Left lung (tissue), 10 donors: ENCODE results near the gene CMTM8. TPM values are rescaled to one million over a fixed set of nuclear protein-coding genes. Genes with fewer than 3 reads are reported as not detected.
A peak's percentile ranks its signal among the peaks of the same experiment; 100 is the strongest.
"Not testable (repeated sequence)": the region's sequence is repeated elsewhere in the genome, so short reads cannot be mapped to it uniquely, and the experiment has no call there.

Experiments used
- ATAC-seq: fragments of 200-7000 bp; cut with Tn5 transposase; one replicate; pipeline ENCODE4 v1.9.1; 2020; ENCODE audit warnings: moderate library complexity
- DNase-seq, 4 donors: peaks; one replicate each; pipeline ENCODE4 v3.0.0-alpha.2; 2013 to 2020
- H3K27ac ChIP-seq, 2 donors: fragments of 200-600 bp; sonication (generic) in 1 of 2; one replicate each; pipeline versions ENCODE4 v1.5.0 to v1.8.0; 2020 to 2021
- H3K27me3 ChIP-seq, 2 donors: fragments of 200-600 bp; sonication (generic) in 1 of 2; one replicate each; pipeline versions ENCODE4 v1.5.0 to v1.8.0; 2020 to 2021
- H3K36me3 ChIP-seq, 2 donors: fragments of 200-600 bp; sonication (generic) in 1 of 2; one replicate each; pipeline versions ENCODE4 v1.5.0 to v1.8.0; 2020 to 2021
- H3K4me1 ChIP-seq, 2 donors: fragments of 200-600 bp; one replicate each; pipeline ENCODE4 v1.8.0; 2021
- H3K4me3 ChIP-seq, 2 donors: fragments of 200-600 bp; sonication (generic) in 1 of 2; one replicate each; pipeline versions ENCODE4 v1.5.0 to v1.8.0; 2020 to 2021; ENCODE audit warnings: mild to moderate bottlenecking in 1 of 2
- H3K9me3 ChIP-seq, 2 donors: fragments of 200-600 bp; sonication (generic) in 1 of 2; one replicate each; pipeline versions ENCODE4 v1.5.0 to v1.8.0; 2020 to 2021
- intact Hi-C, 2 donors: fragments of 100-400 bp; cut with DNase I; formaldehyde crosslinking; loops; one replicate each; pipeline versions ENCODE4 v1.11.2 to v1.14.2; 2022
- polyA plus RNA-seq, 6 donors: library from polyadenylated mRNA; unstranded; fragments of 120-200 nt; gene quantifications; one replicate each; pipeline ENCODE4 v1.2.1, GENCODE V29; 2013; ENCODE audit not compliant: insufficient read length in 6 of 6
- total RNA-seq, 2 donors: library from RNA; stranded (reverse); fragmentation: NEBNext Ultra II Directional; extraction: Animal tissue kit (Norgen Biotek cat#: 25700); gene quantifications; one replicate each; pipeline ENCODE4 v1.2.1, GENCODE V29; 2021
- TF ChIP-seq, protein P1 (sequence below), 2 donors: fragments of 200-600 bp; sonication (generic) in 1 of 2; IDR thresholded peaks; one replicate each; pipeline versions ENCODE4 v1.5.0 to v1.8.0; 2021; ENCODE audit warnings: antibody characterized with exemption in 2 of 2
- donor health status: DM: no; HTN: yes; CAD: no.
- donor health status: DM: no; HTN: no; CAD: no.

The CMTM8 gene
- total and polyA plus RNA-seq, 8 donors: 12.0 to 20.0 (median 12.6) TPM

DNA sequence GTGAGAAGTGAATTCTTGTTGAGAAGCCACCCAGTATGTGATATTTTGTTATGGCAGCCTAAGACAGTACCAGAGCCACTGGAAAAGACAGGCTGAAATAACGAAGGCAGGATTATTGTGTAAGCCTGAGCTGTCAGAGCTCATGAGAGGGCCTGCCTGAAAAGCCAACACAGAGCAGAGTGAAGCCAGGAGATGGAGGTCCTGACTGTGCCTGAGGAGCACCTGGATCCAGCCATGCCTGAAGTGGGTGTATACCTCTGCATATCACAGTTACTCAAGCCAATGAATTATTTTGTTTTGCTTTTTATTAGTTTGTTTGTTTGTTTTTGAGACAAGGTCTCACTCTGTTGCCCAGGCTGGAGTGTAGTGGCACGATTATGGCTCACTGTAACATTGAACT lies 149.0 kb downstream of the CMTM8 start:
- Histone ChIP-seq H3K4me1 (peaks cover 0 to 8% of the 10 kb centered on the region in 2 donors), H3K36me3 (no peaks in the 10 kb centered on the region), H3K9me3 (no peaks in the 10 kb centered on the region), H3K27me3 (no peaks in the 10 kb centered on the region), H3K4me3 (no peak overlapping the region), H3K27ac (no peak overlapping the region)
- ATAC-seq: no peak
- TF ChIP-seq, protein P1, sequence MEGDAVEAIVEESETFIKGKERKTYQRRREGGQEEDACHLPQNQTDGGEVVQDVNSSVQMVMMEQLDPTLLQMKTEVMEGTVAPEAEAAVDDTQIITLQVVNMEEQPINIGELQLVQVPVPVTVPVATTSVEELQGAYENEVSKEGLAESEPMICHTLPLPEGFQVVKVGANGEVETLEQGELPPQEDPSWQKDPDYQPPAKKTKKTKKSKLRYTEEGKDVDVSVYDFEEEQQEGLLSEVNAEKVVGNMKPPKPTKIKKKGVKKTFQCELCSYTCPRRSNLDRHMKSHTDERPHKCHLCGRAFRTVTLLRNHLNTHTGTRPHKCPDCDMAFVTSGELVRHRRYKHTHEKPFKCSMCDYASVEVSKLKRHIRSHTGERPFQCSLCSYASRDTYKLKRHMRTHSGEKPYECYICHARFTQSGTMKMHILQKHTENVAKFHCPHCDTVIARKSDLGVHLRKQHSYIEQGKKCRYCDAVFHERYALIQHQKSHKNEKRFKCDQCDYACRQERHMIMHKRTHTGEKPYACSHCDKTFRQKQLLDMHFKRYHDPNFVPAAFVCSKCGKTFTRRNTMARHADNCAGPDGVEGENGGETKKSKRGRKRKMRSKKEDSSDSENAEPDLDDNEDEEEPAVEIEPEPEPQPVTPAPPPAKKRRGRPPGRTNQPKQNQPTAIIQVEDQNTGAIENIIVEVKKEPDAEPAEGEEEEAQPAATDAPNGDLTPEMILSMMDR (IDR thresholded peaks at IDR 0.05): no peak
- no peak for DNase-seq
- intact Hi-C loops: no loop called here

DNA sequence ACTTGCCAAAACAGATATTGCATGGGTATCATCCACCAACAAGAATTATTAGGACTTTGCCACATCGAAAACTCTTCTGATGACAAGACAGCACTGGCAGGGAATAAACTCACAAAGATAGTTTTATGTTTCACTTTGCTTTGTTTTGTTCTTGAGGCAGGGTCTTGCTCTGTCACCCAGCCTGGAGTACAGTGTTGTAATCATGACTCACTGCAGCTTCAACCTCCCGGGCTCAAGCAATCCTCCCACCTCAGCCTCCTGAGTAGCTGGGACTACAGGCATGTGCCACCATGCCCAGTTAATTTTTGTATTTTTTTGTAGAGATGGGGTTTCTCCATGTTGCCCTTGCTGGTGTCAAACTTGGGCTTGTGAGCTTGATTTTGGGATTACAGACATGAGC lies 151.1 kb downstream of the CMTM8 start:
- intact Hi-C loops, H3K4me3 ChIP-seq, H3K9me3 ChIP-seq, H3K27ac ChIP-seq, ATAC-seq, H3K27me3 ChIP-seq, H3K36me3 ChIP-seq, DNase-seq: not testable (repeated sequence)
- H3K4me1 ChIP-seq: peaks cover 0 to 27% of the 10 kb centered on the region in 2 donors

DNA sequence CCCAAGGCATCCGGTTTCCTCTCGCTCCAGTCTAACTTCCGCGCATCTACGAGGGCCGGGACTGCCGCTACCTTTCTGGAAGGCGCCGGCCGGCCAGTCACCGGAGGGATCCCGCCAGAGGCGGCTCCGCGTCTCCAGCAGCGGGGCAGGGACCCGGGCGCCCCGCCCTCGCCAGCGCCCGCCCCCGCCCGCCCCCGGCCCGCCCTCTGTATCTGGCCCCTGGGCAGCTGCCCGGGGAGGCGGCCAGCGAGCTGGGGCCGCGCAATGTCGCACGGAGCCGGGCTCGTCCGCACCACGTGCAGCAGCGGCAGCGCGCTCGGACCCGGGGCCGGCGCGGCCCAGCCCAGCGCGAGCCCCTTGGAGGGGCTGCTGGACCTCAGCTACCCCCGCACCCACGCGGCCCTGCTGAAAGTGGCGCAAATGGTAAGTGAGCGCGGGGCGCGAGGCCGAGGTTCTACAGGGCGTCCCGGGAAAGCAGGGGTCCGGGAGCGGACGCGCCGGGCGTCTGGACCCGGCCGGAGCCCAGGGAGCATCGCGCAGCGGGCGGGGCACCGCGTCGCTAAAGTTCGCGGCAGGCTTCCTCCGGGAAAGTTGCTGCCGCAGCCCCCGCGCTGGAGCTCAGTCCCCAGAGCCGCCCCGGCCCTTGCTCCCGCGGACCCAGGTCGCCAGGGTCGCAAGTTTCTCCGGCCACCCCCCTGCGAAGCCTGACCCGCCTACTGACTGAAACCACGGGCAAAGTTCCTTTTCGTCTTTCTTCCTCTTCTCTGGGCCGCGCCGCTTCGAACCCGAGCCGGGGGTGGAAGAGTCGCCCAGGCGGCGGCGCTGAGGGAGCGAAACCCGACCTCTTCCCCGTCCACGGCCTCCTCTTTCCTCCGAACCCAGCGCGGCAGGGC lies 153.4 kb downstream of the CMTM8 start, which contains the start of gene CMTM7:
CMTM7 (plus strand) TSS at position 211 of the 893 bp plus-strand sequence; CDS start at position 265, 54 bp downstream.
- DNase-seq (peak; percentile 55 to 95 (median 80)), ATAC-seq (peak; percentile 92)
- intact Hi-C loops: no loop called here
- Histone ChIP-seq H3K4me3 (peak within 1 kb of the TSS; percentile 90 to 91), H3K36me3 (no peaks in the 10 kb centered on the region), H3K27me3 (no peaks in the 10 kb centered on the region), H3K27ac (peak within 1 kb of the TSS; percentile 87 to 96), H3K9me3 (no peaks in the 10 kb centered on the region), H3K4me1 (peaks cover 0 to 50% of the 10 kb centered on the region in 2 donors)
- TF ChIP-seq, protein P1 (IDR thresholded peaks at IDR 0.05): no peak

DNA sequence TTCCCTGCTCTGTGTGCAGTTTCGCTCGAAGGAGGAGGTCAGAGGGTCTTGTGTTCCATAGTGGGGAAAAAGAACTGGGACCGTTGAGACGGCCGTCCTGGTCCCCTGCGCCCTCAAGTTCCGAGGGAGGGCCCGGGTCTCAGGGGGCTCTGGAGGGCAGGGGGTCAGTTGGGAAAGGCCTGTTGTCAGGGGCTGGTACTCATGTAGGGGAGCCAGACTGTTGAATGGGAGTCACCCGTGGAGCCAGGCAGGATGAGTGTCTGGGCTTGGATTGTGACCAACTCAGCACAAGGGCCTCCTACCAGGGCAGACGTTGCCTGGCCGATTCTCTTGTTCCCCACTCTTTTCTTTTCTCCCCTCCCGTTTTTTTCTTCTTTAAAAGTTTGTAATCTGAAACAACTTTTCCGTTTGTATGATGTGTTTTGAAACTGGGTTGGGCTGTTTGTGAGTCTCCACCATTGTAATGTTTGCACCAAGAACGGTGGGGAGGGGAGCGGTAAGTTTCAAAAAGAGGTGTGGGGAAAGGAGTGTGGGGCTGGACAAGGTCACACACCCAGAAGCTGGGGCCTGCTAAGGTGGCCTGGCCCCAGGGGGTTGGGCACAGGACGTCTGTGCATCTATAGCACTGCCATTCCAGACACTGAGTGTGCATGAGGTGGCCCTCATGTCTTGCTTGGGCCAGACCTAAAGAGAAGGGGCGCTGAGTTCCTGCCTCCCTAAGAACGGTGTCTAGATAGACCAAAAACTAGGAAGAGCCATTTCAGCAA lies 154.2 kb downstream of the CMTM8 start:
- ATAC-seq: peak; percentile 77

DNA sequence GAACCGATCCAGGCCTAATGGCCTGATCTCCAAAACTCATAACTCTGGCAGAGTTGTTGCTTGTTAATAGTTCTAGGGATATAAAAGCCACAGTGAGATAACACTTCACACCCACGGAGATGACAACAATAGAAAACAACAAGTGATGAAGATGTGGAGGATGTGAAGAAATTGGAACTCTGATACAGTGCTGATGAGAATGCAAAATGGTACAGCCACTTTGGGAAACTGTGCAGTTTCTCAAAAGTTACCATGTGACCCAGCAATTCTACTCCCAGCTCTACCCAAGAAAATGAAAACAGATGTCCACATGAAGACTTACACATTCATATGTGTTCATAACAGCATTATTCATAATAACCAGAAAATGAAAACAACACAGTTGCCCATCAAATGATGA lies 157.0 kb downstream of the CMTM8 start:
- Histone ChIP-seq H3K4me3 (no peak overlapping the region), H3K9me3 (no peaks in the 10 kb centered on the region), H3K27me3 (no peaks in the 10 kb centered on the region), H3K36me3 (no peaks in the 10 kb centered on the region), H3K4me1 (peaks cover 8 to 82% of the 10 kb centered on the region in 2 donors), H3K27ac (peak overlapping the region in 1 of 2 donors; percentile 45)
- ATAC-seq (no peak), DNase-seq (no peak)
- TF ChIP-seq, protein P1 (IDR thresholded peaks at IDR 0.05): no peak
- intact Hi-C loops: no loop called here

More for the DNA sequence above, 154.2 kb downstream of the CMTM8 start:
- TF ChIP-seq, protein P1 (IDR thresholded peaks at IDR 0.05): no peak
- Histone ChIP-seq H3K4me3 (peak overlapping the region; percentile 90 to 91), H3K36me3 (no peaks in the 10 kb centered on the region), H3K9me3 (no peaks in the 10 kb centered on the region), H3K27me3 (no peaks in the 10 kb centered on the region), H3K27ac (peak overlapping the region; percentile 87 to 96), H3K4me1 (peaks cover 0 to 54% of the 10 kb centered on the region in 2 donors)
- intact Hi-C loops: no loop called here
- peak in 3 of 4 donors; percentile 55 to 69 (median 68) for DNase-seq
